ENCODE data around the gene CDCA8.

DNA sequence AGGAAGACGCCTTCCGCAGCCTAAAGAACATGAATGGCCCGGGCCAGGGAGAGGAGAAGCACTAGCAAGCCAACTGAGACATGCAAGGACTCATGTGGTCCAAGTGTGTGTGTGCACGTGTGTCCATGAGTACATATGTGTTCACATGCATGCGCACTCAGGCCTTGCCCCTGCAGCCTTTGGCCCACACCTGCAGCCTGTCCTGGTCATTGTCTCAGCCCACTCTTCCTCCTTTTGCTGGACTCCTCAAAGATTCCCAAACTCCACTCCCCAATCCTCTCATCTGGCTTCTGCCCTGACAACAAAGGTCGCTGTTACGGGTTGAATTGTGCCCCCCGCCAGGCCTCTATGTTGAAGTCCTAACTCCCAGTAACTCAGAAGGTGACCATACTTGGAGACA is 21.9 kb downstream of the CDCA8 start:
- TF ChIP-seq, protein P1, sequence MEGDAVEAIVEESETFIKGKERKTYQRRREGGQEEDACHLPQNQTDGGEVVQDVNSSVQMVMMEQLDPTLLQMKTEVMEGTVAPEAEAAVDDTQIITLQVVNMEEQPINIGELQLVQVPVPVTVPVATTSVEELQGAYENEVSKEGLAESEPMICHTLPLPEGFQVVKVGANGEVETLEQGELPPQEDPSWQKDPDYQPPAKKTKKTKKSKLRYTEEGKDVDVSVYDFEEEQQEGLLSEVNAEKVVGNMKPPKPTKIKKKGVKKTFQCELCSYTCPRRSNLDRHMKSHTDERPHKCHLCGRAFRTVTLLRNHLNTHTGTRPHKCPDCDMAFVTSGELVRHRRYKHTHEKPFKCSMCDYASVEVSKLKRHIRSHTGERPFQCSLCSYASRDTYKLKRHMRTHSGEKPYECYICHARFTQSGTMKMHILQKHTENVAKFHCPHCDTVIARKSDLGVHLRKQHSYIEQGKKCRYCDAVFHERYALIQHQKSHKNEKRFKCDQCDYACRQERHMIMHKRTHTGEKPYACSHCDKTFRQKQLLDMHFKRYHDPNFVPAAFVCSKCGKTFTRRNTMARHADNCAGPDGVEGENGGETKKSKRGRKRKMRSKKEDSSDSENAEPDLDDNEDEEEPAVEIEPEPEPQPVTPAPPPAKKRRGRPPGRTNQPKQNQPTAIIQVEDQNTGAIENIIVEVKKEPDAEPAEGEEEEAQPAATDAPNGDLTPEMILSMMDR (IDR thresholded peaks at IDR 0.05; ENCODE audit: insufficient read depth, low read depth, low read length) = no peak
- no peak for TF ChIP-seq EZH2 (IDR thresholded peaks at IDR 0.05; ENCODE audit: insufficient read depth, low read length)

All from astrocyte (in vitro differentiated cells and primary cell).